SK-N-SH treated with all-trans-retinoic acid at 6 μM for 48 hours (cell line): Measurements from ENCODE around the gene NCKAP5.

Experiments
- ATAC-seq: fragments of 200-7000 bp; cut with Tn5 transposase; 3 replicates; pipeline ENCODE4 v1.9.1; 2020; ENCODE audit warnings: mild to moderate bottlenecking, moderate library complexity
- ARNTL ChIP-seq: fragments of 450-650 bp; formaldehyde crosslinking; IDR thresholded peaks from 2 replicates; pipeline ENCODE4 v1.5.0; 2020; ENCODE audit warnings: low read depth, mild to moderate bottlenecking, moderate library complexity, borderline replicate concordance
- CREB5 ChIP-seq: fragments of 250-450 bp; sonication (Bioruptor Pico); IDR thresholded peaks from 2 replicates; pipeline ENCODE4 v1.5.1; 2020; ENCODE audit warnings: low read depth, mild to moderate bottlenecking, moderate library complexity
- CSDC2 ChIP-seq: fragments of 250-450 bp; sonication (Bioruptor Pico); IDR thresholded peaks from 2 replicates; pipeline ENCODE4 v1.5.0; 2020; ENCODE audit warnings: mild to moderate bottlenecking, moderate library complexity
- CSRNP3 ChIP-seq: fragments of 250-450 bp; sonication (Bioruptor Pico); IDR thresholded peaks from 2 replicates; pipeline ENCODE4 v1.5.1; 2021; ENCODE audit warnings: mild to moderate bottlenecking, moderate library complexity
- ESRRG ChIP-seq: fragments of 250-450 bp; sonication (Bioruptor Pico); IDR thresholded peaks from 2 replicates; pipeline ENCODE4 v1.6.1; 2021; ENCODE audit warnings: mild to moderate bottlenecking
- GLIS3 ChIP-seq: fragments of 250-450 bp; sonication (Bioruptor Pico); IDR thresholded peaks from 2 replicates; pipeline ENCODE4 v1.5.0; 2020; ENCODE audit warnings: mild to moderate bottlenecking, moderate library complexity
- ISL1 ChIP-seq: fragments of 250-450 bp; sonication (Bioruptor Pico); IDR thresholded peaks from 2 replicates; pipeline ENCODE4 v2.1.2; 2022; ENCODE audit warnings: mild to moderate bottlenecking, moderate library complexity
- OSR1 ChIP-seq: fragments of 250-450 bp; sonication (Bioruptor Pico); IDR thresholded peaks from 2 replicates; pipeline ENCODE4 v1.8.0; 2022; ENCODE audit warnings: moderate library complexity, mild to moderate bottlenecking, inconsistent platforms
- PATZ1 ChIP-seq: fragments of 250-450 bp; sonication (Bioruptor Pico); IDR thresholded peaks from 2 replicates; pipeline ENCODE4 v1.8.0; 2020; ENCODE audit warnings: mild to moderate bottlenecking, moderate library complexity, borderline replicate concordance
- POU6F1 ChIP-seq: fragments of 250-450 bp; sonication (Bioruptor Pico); IDR thresholded peaks from 2 replicates; pipeline ENCODE4 v1.8.0; 2021; ENCODE audit warnings: low read depth, mild to moderate bottlenecking, moderate library complexity, borderline replicate concordance
- PPARA ChIP-seq: fragments of 250-450 bp; sonication (Bioruptor Pico); IDR thresholded peaks from 2 replicates; pipeline ENCODE4 v1.5.0; 2020; ENCODE audit warnings: mild to moderate bottlenecking, borderline replicate concordance
- SNAI2 ChIP-seq: fragments of 250-450 bp; sonication (Bioruptor Pico); IDR thresholded peaks from 2 replicates; pipeline ENCODE4 v1.5.0; 2020; ENCODE audit warnings: mild to moderate bottlenecking, moderate library complexity
- TCF4 ChIP-seq: fragments of 250-450 bp; sonication (Bioruptor Pico); IDR thresholded peaks from 2 replicates; pipeline ENCODE4 v1.8.0; 2021; ENCODE audit warnings: mild to moderate bottlenecking, moderate library complexity, borderline replicate concordance
- TOX ChIP-seq: fragments of 250-450 bp; sonication (Bioruptor Pico); IDR thresholded peaks from 2 replicates; pipeline ENCODE4 v1.8.0; 2021; ENCODE audit warnings: mild to moderate bottlenecking, moderate library complexity, borderline replicate concordance
- TSHZ2 ChIP-seq: fragments of 250-450 bp; sonication (Bioruptor Pico); IDR thresholded peaks from 2 replicates; pipeline ENCODE4 v1.5.0; 2020; ENCODE audit warnings: mild to moderate bottlenecking, moderate library complexity
- ZC3H10 ChIP-seq: fragments of 250-450 bp; sonication (Bioruptor Pico); IDR thresholded peaks from 2 replicates; pipeline ENCODE4 v1.5.1; 2021; ENCODE audit warnings: mild to moderate bottlenecking, moderate library complexity
- ZFP3 ChIP-seq: fragments of 250-450 bp; sonication (Bioruptor Pico); IDR thresholded peaks from 2 replicates; pipeline ENCODE4 v1.5.0; 2020; ENCODE audit warnings: mild to moderate bottlenecking, moderate library complexity
- ZFP30 ChIP-seq: fragments of 450-650 bp; formaldehyde crosslinking; IDR thresholded peaks from 2 replicates; pipeline ENCODE4 v1.5.0; 2022; ENCODE audit warnings: mild to moderate bottlenecking, moderate library complexity
- ZNF565 ChIP-seq: fragments of 450-650 bp; formaldehyde crosslinking; conservative IDR thresholded peaks from 2 replicates; pipeline ENCODE4 v1.5.0; 2020; ENCODE audit warnings: low read depth, mild to moderate bottlenecking, moderate library complexity
- ZNF70 ChIP-seq: fragments of 450-650 bp; formaldehyde crosslinking; IDR thresholded peaks from 2 replicates; pipeline ENCODE4 v1.5.0; 2020; ENCODE audit warnings: mild to moderate bottlenecking, moderate library complexity

The NCKAP5 gene

GRCh38 chr2:133324150-133324561 is 244.1 kb downstream of the NCKAP5 start:
- TF ChIP-seq CSRNP3 (CRISPR knock-in tag) (no peak), TSHZ2 (CRISPR knock-in tag) (no peak), ZFP3 (CRISPR knock-in tag) (no peak), PATZ1 (CRISPR knock-in tag) (no peak), TCF4 (no peak), CSDC2 (CRISPR knock-in tag) (no peak), OSR1 (CRISPR knock-in tag) (no peak), ARNTL (CRISPR knock-in tag) (no peak), POU6F1 (CRISPR knock-in tag) (no peak), ZNF565 (CRISPR knock-in tag) (no peak), ZNF70 (CRISPR knock-in tag) (no peak), SNAI2 (no peak), TOX (CRISPR knock-in tag) (no peak)
- ATAC-seq: no peak

- TF ChIP-seq TSHZ2 (CRISPR knock-in tag): no peak
- no peak for TF ChIP-seq CSDC2 (CRISPR knock-in tag)
- TF ChIP-seq ZFP30: no peak
- no peak for TF ChIP-seq TCF4
- no peak for TF ChIP-seq TOX (CRISPR knock-in tag)
- TF ChIP-seq CSRNP3 (CRISPR knock-in tag): no peak
- TF ChIP-seq PPARA (CRISPR knock-in tag): no peak
- no peak for TF ChIP-seq ZC3H10 (CRISPR knock-in tag)
- TF ChIP-seq OSR1 (CRISPR knock-in tag): no peak
- TF ChIP-seq CREB5 (CRISPR knock-in tag): no peak
- TF ChIP-seq PATZ1 (CRISPR knock-in tag): no peak
- TF ChIP-seq ISL1: no peak
- no peak for TF ChIP-seq ESRRG
- TF ChIP-seq GLIS3 (CRISPR knock-in tag): no peak
- TF ChIP-seq ZNF70 (CRISPR knock-in tag): no peak
- TF ChIP-seq SNAI2: no peak
- TF ChIP-seq ZFP3 (CRISPR knock-in tag): no peak
- ATAC-seq: no peak
These were observed 245.4 kb downstream of the NCKAP5 start for GRCh38 chr2:133322909-133323308.
